Peyer's patch (tissue), 4 donors: ENCODE measurements around the gene EVC.

ENCODE experiments used
- POLR2A ChIP-seq, 2 donors: fragments of 450-650 bp; IDR thresholded peaks; one replicate each; pipeline ENCODE4 v1.5.1; 2017; ENCODE audit warnings: antibody characterized with exemption in 2 of 2, mild to moderate bottlenecking in 2 of 2, moderate library complexity in 2 of 2
- TF ChIP-seq, protein P1 (sequence below), 6 experiments: fragments of 450-650 bp in 4 of 6; fragments of 200-600 bp in 2 of 6; sonication (generic) in 1 of 6; IDR thresholded peaks; one replicate each; pipeline ENCODE4 v1.5.1; 2017 to 2019; ENCODE audit warnings: antibody characterized with exemption in 6 of 6, mild to moderate bottlenecking in 3 of 6, moderate library complexity in 1 of 6

GRCh38 chr4:5756271-5756670, 45.3 kb downstream of the EVC start:
- TF ChIP-seq POLR2A (IDR thresholded peaks at IDR 0.05), result no peak
- TF ChIP-seq, protein P1, sequence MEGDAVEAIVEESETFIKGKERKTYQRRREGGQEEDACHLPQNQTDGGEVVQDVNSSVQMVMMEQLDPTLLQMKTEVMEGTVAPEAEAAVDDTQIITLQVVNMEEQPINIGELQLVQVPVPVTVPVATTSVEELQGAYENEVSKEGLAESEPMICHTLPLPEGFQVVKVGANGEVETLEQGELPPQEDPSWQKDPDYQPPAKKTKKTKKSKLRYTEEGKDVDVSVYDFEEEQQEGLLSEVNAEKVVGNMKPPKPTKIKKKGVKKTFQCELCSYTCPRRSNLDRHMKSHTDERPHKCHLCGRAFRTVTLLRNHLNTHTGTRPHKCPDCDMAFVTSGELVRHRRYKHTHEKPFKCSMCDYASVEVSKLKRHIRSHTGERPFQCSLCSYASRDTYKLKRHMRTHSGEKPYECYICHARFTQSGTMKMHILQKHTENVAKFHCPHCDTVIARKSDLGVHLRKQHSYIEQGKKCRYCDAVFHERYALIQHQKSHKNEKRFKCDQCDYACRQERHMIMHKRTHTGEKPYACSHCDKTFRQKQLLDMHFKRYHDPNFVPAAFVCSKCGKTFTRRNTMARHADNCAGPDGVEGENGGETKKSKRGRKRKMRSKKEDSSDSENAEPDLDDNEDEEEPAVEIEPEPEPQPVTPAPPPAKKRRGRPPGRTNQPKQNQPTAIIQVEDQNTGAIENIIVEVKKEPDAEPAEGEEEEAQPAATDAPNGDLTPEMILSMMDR (IDR thresholded peaks at IDR 0.05), result no peak
